ENCODE data around the gene LETM1. TPM values are rescaled to one million over a fixed set of nuclear protein-coding genes. Genes with fewer than 3 reads are reported as not detected.

The LETM1 gene
- total RNA-seq, 8 experiments from 2014 or later, result 19.8 to 74.0 (median 30.2) TPM

GRCh38 chr4:1789552-1789951 is 66.4 kb downstream of the LETM1 start:
- peaks cover 9 to 34% of the 10 kb centered on the region in 2 donors for H3K4me1 ChIP-seq (replicated peaks in 1 of 2)
- no peak overlapping the region for H3K27ac ChIP-seq
- no peak for ATAC-seq (replicated peaks in 6 of 8)
- H3K4me3 ChIP-seq, result no peak overlapping the region
- WGBS, 10 experiments, result 92% methylated on average over 5 of the region's 21 CpGs; no CpG with 5 or more reads in 9 of the 10 experiments
- in situ Hi-C loops (cut with MboI; ENCODE audit: low pct_unique_long_range_greater_than_20kb in 2 of 9, low sequenced_read_pairs in 9 of 9, unreplicated experiment in 9 of 9), result no loop called here

DNA sequence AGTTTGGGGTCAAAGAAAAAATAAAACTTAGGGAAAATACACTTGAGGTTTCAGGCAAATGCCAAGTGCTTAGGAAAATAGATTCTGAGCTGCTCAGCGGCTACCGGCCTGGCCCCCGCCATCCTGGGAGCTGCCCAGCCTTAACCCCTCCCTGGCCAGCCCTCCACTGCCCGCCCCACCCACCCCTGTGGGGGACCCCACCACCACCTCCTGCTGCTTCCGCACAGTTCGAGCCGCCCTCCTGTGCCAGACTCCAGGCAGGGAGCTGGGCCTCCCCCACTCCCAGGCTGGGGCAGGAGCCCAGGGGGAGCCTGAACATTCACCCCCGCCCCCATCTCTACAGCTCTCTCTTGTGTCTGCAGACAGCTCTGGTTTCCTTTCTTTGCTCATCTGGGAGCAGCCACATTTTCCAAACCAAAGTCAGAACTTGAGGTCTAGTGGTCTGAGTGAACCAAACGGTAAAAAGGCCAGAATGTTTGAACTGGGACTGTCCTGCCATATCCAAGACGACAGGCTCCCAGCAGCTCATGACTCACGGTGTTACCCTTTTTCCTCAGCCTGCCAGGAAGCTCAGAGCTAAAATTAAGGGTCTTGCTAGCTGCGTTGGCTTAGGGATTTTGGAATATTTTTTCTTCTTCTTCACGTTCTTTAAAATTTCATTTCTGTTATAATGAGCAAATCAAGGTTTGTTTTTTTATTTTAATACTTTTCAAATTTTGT is 67.5 kb downstream of the LETM1 start:
- no peak overlapping the region for H3K27ac ChIP-seq
- 43 to 95% (median 67%) methylated on average over 3 to 8 of the region's 13 CpGs; no CpG with 5 or more reads in 1 of the 10 experiments for WGBS, 10 experiments
- peaks cover 9 to 40% of the 10 kb centered on the region in 2 donors for H3K4me1 ChIP-seq (replicated peaks in 1 of 2)
- ATAC-seq (replicated peaks in 6 of 8), result no peak
- H3K4me3 ChIP-seq, result no peak overlapping the region
- in situ Hi-C loops (cut with MboI; ENCODE audit: low pct_unique_long_range_greater_than_20kb in 2 of 9, low sequenced_read_pairs in 9 of 9, unreplicated experiment in 9 of 9), result no loop called here

DNA sequence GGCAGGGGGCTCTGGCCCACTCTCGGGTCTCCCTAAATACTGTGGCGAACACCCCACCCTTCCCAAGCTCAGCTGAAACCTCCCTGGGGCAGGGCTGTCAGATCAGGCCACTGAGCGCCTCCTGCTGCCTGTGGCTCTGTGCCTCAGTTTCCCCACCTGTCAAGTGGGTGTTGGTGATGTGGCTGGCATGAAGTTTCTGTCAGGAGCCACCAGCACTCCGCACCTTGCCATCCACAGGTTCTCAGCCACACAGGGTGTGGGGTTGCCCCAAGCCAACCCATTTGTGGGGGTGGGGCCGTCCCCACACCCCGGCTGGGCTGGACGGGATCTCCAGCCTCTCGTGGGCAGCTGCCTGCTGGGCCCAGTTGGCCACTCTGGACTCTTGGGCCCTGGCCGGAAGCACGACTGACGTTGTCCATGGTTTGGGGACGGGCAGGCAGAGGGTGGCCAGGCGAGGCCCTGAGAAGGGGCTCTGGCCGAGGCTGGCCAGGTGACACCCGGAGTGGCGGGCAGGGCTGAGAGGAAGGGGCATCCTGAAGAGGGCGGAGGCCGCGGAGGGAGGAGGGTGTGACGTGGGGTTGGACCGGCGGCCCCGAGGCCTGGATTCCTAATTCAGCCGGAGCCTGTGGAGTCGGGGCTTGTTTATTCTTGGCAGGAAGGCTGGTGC is 68.4 kb downstream of the LETM1 start:
- WGBS, 10 experiments, result 13 to 66% methylated on average over 5 to 9 of the region's 25 CpGs; no CpG with 5 or more reads in 8 of the 10 experiments
- peak in 1 of 8 experiments; percentile 19 for ATAC-seq (replicated peaks in 6 of 8)
- Histone ChIP-seq H3K4me3 (no peak overlapping the region), H3K4me1 (replicated peaks in 1 of 2) (peaks cover 9 to 37% of the 10 kb centered on the region in 2 donors), H3K27ac (no peak overlapping the region)
- in situ Hi-C loops (cut with MboI; ENCODE audit: low pct_unique_long_range_greater_than_20kb in 2 of 9, low sequenced_read_pairs in 9 of 9, unreplicated experiment in 9 of 9), result no loop called here

DNA sequence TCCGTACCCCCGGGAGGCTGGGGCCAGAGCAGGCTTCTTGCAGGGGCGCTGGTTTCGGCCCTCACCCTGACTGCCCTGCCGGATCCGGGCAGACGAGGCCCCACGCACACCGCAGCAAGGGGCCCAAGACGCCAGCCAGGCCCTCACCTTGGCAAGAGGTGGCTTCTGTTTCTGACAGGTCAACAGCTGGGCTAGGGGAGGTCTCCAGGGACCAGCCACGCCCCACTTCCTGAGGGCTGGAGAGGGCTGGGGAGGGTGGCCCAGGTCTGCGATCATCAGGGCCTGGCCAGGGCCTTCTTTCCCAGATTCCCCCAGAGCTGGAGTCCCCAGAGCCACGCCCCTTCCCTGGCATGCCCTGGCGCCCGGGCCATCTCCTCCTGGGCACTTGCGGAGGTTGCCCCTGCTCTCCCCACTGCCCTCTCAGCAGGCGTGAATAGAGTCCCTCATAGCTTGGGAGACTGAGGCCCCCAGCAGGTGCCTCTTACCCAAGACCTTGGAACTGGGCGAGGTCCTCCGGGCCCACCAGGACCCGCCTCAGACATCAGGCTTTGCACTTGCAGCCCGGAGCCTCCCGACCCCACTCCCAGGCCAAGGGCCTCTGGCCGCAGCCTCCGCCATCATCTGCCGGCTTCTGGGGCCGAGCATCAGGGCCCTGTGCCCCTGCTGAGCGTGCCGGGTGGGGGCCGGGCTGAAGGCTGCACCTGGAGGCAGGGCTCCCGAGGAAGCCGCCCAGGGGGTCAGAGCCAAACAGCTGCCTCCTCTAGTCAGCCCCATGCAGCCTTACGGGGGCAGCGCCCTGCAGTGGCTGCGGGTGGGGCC is 69.2 kb downstream of the LETM1 start:
- 80 to 100% (median 86%) methylated on average over 1 to 7 of the region's 34 CpGs; no CpG with 5 or more reads in 6 of the 10 experiments for WGBS, 10 experiments
- no peak for ATAC-seq (replicated peaks in 6 of 8)
- H3K4me1 ChIP-seq (replicated peaks in 1 of 2), result peaks cover 9 to 35% of the 10 kb centered on the region in 2 donors
- no peak overlapping the region for H3K27ac ChIP-seq
- in situ Hi-C loops (cut with MboI; ENCODE audit: low pct_unique_long_range_greater_than_20kb in 2 of 9, low sequenced_read_pairs in 9 of 9, unreplicated experiment in 9 of 9), result no loop called here
- no peak overlapping the region for H3K4me3 ChIP-seq

GRCh38 chr4:1785592-1785991 is 70.4 kb downstream of the LETM1 start:
- Histone ChIP-seq H3K4me3 (no peak overlapping the region), H3K27ac (no peak overlapping the region), H3K4me1 (replicated peaks in 1 of 2) (peaks cover 9 to 35% of the 10 kb centered on the region in 2 donors)
- in situ Hi-C loops (cut with MboI; ENCODE audit: low pct_unique_long_range_greater_than_20kb in 2 of 9, low sequenced_read_pairs in 9 of 9, unreplicated experiment in 9 of 9), result no loop called here
- ATAC-seq (replicated peaks in 6 of 8), result peak in 3 of 8 experiments; percentile 2 to 20 (median 6)
- WGBS, 10 experiments, result no CpG with 5 or more reads among the region's 11 CpGs

DNA sequence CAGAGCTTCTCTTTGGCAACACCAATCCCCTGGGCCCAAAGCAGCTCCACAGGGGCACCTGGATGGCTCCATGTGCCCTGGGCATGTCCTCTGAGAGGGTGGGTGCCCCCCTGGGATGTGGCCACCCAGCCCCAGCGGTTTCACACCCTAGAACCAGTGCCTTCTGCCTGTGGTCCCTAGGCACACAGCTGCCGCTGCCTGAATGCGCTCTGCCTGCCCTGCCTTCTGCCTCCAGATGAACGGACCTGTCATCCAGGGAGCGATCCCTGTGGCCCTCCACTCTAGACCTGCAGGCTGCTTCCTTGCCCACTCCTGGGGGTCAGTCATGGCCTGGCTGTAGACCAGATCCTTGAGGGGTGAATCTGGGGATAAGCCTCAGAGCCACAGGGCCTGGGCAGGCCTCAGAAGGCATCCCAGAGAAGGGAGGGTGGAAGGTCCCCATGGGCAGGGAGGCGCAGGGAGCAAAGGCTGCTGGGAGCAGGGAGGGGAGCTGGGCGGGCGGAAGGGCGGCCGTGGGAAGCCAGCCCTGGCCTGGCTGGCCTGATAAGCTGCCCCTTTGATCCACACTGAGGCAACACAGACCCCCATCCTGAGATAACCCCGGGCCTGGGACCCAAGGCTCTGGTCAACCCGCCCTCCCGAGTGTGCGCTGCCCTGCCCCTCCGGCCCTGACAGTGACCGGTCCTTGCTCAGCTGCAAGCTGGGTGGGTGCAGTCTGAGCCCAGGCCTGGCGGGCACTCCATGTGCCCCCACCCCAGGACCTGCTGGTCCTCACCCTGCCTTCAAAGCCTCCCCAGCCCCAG is 71.0 kb downstream of the LETM1 start:
- whole genome bisulfite sequencing, 10 experiments, result 60 to 80% methylated on average over 1 to 2 of the region's 17 CpGs; no CpG with 5 or more reads in 8 of the 10 experiments
- Histone ChIP-seq H3K4me1 (replicated peaks in 1 of 2) (peaks cover 9 to 36% of the 10 kb centered on the region in 2 donors), H3K27ac (no peak overlapping the region), H3K4me3 (no peak overlapping the region)
- in situ Hi-C loops (cut with MboI; ENCODE audit: low pct_unique_long_range_greater_than_20kb in 2 of 9, low sequenced_read_pairs in 9 of 9, unreplicated experiment in 9 of 9), result no loop called here
- ATAC-seq (replicated peaks in 6 of 8), result peak in 6 of 8 experiments; percentile 38 to 73 (median 54)

DNA sequence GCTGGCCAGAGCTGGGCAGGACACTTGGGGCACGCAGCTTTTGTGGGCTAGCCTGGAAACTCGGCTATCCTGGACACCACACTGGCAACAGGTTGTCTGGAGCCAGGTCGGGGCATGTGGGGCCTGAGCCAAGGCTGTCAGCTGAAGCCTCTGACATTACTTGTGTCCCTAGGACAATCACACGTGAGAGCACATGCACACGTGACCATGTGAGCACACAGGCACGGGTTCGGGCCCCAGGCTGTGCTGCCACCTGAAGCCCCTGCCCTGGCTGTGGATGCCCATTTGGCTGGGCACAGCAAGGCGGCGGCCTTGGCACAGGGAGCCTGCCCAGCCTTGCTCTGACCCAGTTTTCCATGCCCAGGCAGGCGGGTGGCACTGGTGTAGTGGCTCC is 71.6 kb downstream of the LETM1 start:
- no peak overlapping the region for H3K27ac ChIP-seq
- H3K4me3 ChIP-seq, result no peak overlapping the region
- ATAC-seq (replicated peaks in 6 of 8), result no peak
- in situ Hi-C loops (cut with MboI; ENCODE audit: low pct_unique_long_range_greater_than_20kb in 2 of 9, low sequenced_read_pairs in 9 of 9, unreplicated experiment in 9 of 9), result no loop called here
- WGBS, 10 experiments, result 50 to 100% (median 93%) methylated on average over 1 to 4 of the region's 10 CpGs; no CpG with 5 or more reads in 4 of the 10 experiments
- peaks cover 12 to 42% of the 10 kb centered on the region in 2 donors for H3K4me1 ChIP-seq (replicated peaks in 1 of 2)

GRCh38 chr4:1783970-1784369 is 72.0 kb downstream of the LETM1 start:
- no peak overlapping the region for H3K27ac ChIP-seq

GRCh38 chr4:1783015-1783414 is 72.9 kb downstream of the LETM1 start:
- WGBS, 10 experiments, result 94 to 100% (median 100%) methylated on average over 1 to 3 of the region's 10 CpGs; no CpG with 5 or more reads in 7 of the 10 experiments
- Histone ChIP-seq H3K27ac (no peak overlapping the region), H3K4me1 (replicated peaks in 1 of 2) (peaks cover 26 to 54% of the 10 kb centered on the region in 2 donors), H3K4me3 (no peak overlapping the region)
- in situ Hi-C loops (cut with MboI; ENCODE audit: low pct_unique_long_range_greater_than_20kb in 2 of 9, low sequenced_read_pairs in 9 of 9, unreplicated experiment in 9 of 9), result no loop called here
- ATAC-seq (replicated peaks in 6 of 8), result no peak

More at GRCh38 chr4:1783970-1784369, 72.0 kb downstream of the LETM1 start:
- 27 to 100% (median 77%) methylated on average over 1 to 3 of the region's 12 CpGs; no CpG with 5 or more reads in 6 of the 10 experiments for WGBS, 10 experiments
- Histone ChIP-seq H3K4me1 (replicated peaks in 1 of 2) (peaks cover 16 to 46% of the 10 kb centered on the region in 2 donors), H3K4me3 (no peak overlapping the region)
- in situ Hi-C loops (cut with MboI; ENCODE audit: low pct_unique_long_range_greater_than_20kb in 2 of 9, low sequenced_read_pairs in 9 of 9, unreplicated experiment in 9 of 9), result no loop called here
- ATAC-seq (replicated peaks in 6 of 8), result peak in 2 of 8 experiments; percentile 13 to 20

- in situ Hi-C loops (cut with MboI; ENCODE audit: low pct_unique_long_range_greater_than_20kb in 2 of 9, low sequenced_read_pairs in 9 of 9, unreplicated experiment in 9 of 9), result no loop called here
- ATAC-seq (replicated peaks in 6 of 8), result no peak
- Histone ChIP-seq H3K4me1 (replicated peaks in 1 of 2) (peaks cover 51 to 57% of the 10 kb centered on the region in 2 donors), H3K4me3 (no peak overlapping the region), H3K27ac (no peak overlapping the region)
- WGBS, 10 experiments, result 93 to 100% methylated on average over 2 to 7 of the region's 14 CpGs; no CpG with 5 or more reads in 8 of the 10 experiments
Observed at GRCh38 chr4:1780435-1780834, 75.5 kb downstream of the LETM1 start.

GRCh38 chr4:1779588-1780382 is 76.2 kb downstream of the LETM1 start:
- peak in 3 of 8 experiments; percentile 4 to 8 (median 4) for ATAC-seq (replicated peaks in 6 of 8)
- WGBS, 10 experiments, result 20 to 100% (median 82%) methylated on average over 1 to 7 of the region's 18 CpGs; no CpG with 5 or more reads in 5 of the 10 experiments
- in situ Hi-C loops (cut with MboI; ENCODE audit: low pct_unique_long_range_greater_than_20kb in 2 of 9, low sequenced_read_pairs in 9 of 9, unreplicated experiment in 9 of 9), result no loop called here
- Histone ChIP-seq H3K27ac (peak overlapping the region in 1 of 2 donors; percentile 1), H3K4me3 (no peak overlapping the region), H3K4me1 (replicated peaks in 1 of 2) (peaks cover 45 to 52% of the 10 kb centered on the region in 2 donors)

All from motor neuron (in vitro differentiated cells).